Psoas muscle (tissue), 8 donors: ENCODE data around the gene KLK5. TPM values are rescaled to one million over a fixed set of nuclear protein-coding genes. Genes with fewer than 3 reads are reported as not detected.

Experiments
- ATAC-seq, 4 donors: fragments of 200-7000 bp; cut with Tn5 transposase; one replicate each; pipeline ENCODE4 v1.9.1; 2020; ENCODE audit warnings: moderate library complexity in 3 of 4, mild to moderate bottlenecking in 2 of 4
- DNase-seq, 2 donors: peaks; one replicate each; pipeline ENCODE4 v3.0.0-alpha.2; 2020
- H3K27ac ChIP-seq: fragments of 200-600 bp; one replicate; pipeline ENCODE4 v1.8.0; 2022
- H3K27me3 ChIP-seq, 3 donors: fragments of 200-600 bp in 1 of 3; one replicate each; pipeline versions ENCODE4 v1.6.1 to v1.8.0; 2013 to 2022; ENCODE audit warnings: low read length in 2 of 3, mild to moderate bottlenecking in 2 of 3, moderate library complexity in 1 of 3; ENCODE audit not compliant: insufficient read depth in 3 of 3
- H3K36me3 ChIP-seq, 2 donors: fragments of 200-600 bp in 1 of 2; one replicate each; pipeline versions ENCODE4 v1.6.1 to v1.8.0; 2013 to 2022; ENCODE audit warnings: low read depth in 1 of 2, mild to moderate bottlenecking in 1 of 2, moderate library complexity in 1 of 2; ENCODE audit not compliant: insufficient read depth in 1 of 2
- H3K4me1 ChIP-seq: fragments of 200-600 bp; one replicate; pipeline ENCODE4 v1.8.0; 2022
- H3K4me3 ChIP-seq: fragments of 200-600 bp; one replicate; pipeline ENCODE4 v1.8.0; 2022; ENCODE audit warnings: mild to moderate bottlenecking
- H3K9me3 ChIP-seq: fragments of 200-600 bp; one replicate; pipeline ENCODE4 v1.8.0; 2022
- WGBS, 3 donors: extraction: QIAGEN DNeasy Blood & Tissue Kit; methylation state at CpG; one replicate each; pipeline versions ENCODE4 v1.1.6 to v1.1.7; 2013; 5-methylcytosine and 5-hydroxymethylcytosine counted together
- intact Hi-C, 2 donors: fragments of 100-400 bp; cut with DNase I; formaldehyde crosslinking; loops; one replicate each; pipeline versions ENCODE4 v1.11.0 to v1.14.2; 2022
- polyA plus RNA-seq, 3 donors: library from polyadenylated mRNA; stranded (reverse); fragments of 200-250 nt; gene quantifications; one replicate each; pipeline ENCODE4 v1.2.3, GENCODE V29; 2013
- total RNA-seq, 4 donors: library from RNA; stranded (reverse); fragmentation: NEBNext Ultra II Directional in 2 of 4; extraction: Animal tissue kit (Norgen Biotek cat#: 25700) in 2 of 4; gene quantifications; one replicate each; pipeline versions ENCODE4 v1.2.1 to v1.2.4, GENCODE V29; 2021 to 2023
- TF ChIP-seq, protein P1 (sequence below): fragments of 200-600 bp; IDR thresholded peaks from one replicate; pipeline ENCODE4 v1.8.0; 2022; ENCODE audit warnings: antibody characterized with exemption
- donor health status: healthy with polysubstance abuse.
- donor health status: DM: no; HTN: no; CAD: no; lungs with moderate emphysema.
- donor health status: Bipolar disorder and iron deficiency.
- donor health status: healthy.
- donor health status: DM: yes; HTN: yes; CAD: no.
- donor health status: DM: no; HTN: no; CAD: no.
- donor health status: DM: no; HTN: no; CAD: no.
- donor health status: DM: yes; HTN: yes; CAD: no.

The KLK5 gene
- total and polyA plus RNA-seq, 7 donors = 0.05 TPM; not detected in 6

DNA sequence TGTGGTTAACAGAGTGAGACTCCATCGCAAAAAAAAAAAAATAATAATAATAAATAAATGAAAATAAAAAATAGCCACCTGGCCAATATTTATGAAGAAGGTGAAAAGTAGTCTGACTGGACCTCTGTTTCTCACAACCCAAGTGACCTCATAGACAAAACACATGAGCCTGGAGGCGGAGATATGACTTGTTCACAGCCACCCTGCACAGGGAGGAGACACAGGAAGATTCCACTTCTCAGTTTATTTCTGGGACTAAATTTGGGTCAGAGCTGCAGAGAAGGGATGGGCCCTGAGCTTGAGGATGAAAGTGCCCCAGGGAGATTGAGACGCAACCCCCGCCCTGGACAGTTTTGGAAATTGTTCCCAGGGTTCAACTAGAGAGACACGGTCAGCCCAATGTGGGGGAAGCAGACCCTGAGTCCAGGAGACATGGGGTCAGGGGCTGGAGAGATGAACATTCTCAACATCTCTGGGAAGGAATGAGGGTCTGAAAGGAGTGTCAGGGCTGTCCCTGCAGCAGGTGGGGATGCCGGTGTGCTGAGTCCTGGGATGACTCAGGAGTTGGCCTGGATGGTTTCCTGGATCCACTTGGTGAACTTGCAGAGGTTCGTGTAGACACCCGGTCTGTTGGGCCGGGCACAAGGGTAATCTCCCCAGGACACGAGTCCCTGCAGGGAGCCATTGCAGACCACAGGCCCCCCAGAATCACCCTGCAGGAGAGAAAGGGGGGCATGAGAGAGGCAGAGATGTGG, 9.6 kb downstream of the KLK5 start:
- 75 to 85% (median 79%) methylated on average over 10 of the region's 10 CpGs for WGBS, 3 donors
- Histone ChIP-seq H3K4me3 (no peak overlapping the region), H3K27ac (no peak overlapping the region), H3K36me3 (no peaks in the 10 kb centered on the region), H3K27me3 (no peaks in the 10 kb centered on the region), H3K9me3 (no peaks in the 10 kb centered on the region), H3K4me1 (no peaks in the 10 kb centered on the region)
- intact Hi-C loops = no loop called here
- DNase-seq (no peak), ATAC-seq (no peak)
- TF ChIP-seq, protein P1, sequence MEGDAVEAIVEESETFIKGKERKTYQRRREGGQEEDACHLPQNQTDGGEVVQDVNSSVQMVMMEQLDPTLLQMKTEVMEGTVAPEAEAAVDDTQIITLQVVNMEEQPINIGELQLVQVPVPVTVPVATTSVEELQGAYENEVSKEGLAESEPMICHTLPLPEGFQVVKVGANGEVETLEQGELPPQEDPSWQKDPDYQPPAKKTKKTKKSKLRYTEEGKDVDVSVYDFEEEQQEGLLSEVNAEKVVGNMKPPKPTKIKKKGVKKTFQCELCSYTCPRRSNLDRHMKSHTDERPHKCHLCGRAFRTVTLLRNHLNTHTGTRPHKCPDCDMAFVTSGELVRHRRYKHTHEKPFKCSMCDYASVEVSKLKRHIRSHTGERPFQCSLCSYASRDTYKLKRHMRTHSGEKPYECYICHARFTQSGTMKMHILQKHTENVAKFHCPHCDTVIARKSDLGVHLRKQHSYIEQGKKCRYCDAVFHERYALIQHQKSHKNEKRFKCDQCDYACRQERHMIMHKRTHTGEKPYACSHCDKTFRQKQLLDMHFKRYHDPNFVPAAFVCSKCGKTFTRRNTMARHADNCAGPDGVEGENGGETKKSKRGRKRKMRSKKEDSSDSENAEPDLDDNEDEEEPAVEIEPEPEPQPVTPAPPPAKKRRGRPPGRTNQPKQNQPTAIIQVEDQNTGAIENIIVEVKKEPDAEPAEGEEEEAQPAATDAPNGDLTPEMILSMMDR = no peak

DNA sequence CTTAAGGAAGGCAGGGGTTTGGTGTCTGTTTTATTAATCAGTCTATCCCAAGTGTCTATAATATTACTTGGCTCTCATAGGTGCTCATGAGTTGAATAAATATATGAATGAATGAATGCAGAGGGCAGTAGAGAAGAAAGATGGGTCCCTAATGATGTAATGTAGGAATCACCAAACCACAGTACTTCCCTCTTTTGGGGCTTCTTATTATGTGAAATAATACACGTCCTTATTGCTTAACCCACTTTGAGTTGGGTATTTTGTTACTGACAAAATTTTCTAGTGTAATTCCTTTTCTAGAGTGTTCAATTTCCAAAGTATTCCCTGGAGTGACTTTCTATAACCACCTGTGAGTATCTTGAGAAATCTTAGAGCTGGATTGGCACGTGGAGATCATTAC, 13.2 kb downstream of the KLK5 start:
- no peaks in the 10 kb centered on the region for H3K4me1 ChIP-seq
- 60 to 71% (median 64%) methylated on average over 2 of the region's 2 CpGs for WGBS, 3 donors
- no peaks in the 10 kb centered on the region for H3K27me3 ChIP-seq
- TF ChIP-seq, protein P1 = no peak
- no peak overlapping the region for H3K27ac ChIP-seq
- H3K36me3 ChIP-seq = no peaks in the 10 kb centered on the region
- H3K9me3 ChIP-seq = no peaks in the 10 kb centered on the region
- H3K4me3 ChIP-seq = no peak overlapping the region
- intact Hi-C loops = no loop called here
- DNase-seq (no peak), ATAC-seq (no peak)

DNA sequence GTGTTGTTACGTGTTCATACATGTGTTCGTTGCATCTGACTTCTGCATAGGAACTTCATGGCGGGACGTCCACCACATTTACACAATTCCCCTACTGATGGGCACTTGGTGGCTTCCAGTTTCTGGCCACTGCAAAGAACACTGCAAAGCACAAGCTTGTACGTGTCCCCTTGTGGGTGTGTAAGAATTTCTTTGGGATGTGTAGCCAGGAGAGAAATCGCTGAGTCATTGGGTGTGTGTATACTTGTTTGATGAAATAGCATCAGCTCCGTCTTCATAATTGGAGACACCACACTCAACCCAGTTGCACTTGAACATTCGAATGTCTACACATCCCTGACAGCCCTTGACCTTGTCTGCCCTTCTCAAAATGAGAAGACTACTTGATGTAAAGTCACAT, 19.2 kb downstream of the KLK5 start:
- WGBS, 3 donors = 74 to 75% (median 74%) methylated on average over 8 of the region's 8 CpGs
- intact Hi-C loops = no loop called here
- Histone ChIP-seq H3K27ac (no peak overlapping the region), H3K27me3 (peaks cover 0 to 18% (median 2%) of the 10 kb centered on the region in 3 donors), H3K9me3 (no peaks in the 10 kb centered on the region), H3K4me3 (no peak overlapping the region), H3K4me1 (no peaks in the 10 kb centered on the region), H3K36me3 (no peaks in the 10 kb centered on the region)
- no peak for ATAC-seq
- TF ChIP-seq, protein P1 = no peak
- DNase-seq = no peak

- no peak overlapping the region for H3K4me3 ChIP-seq
- TF ChIP-seq, protein P1 = no peak
- no peak overlapping the region for H3K27ac ChIP-seq
- ATAC-seq = no peak
- intact Hi-C loops = no loop called here
- H3K36me3 ChIP-seq = no peaks in the 10 kb centered on the region
- H3K9me3 ChIP-seq = no peaks in the 10 kb centered on the region
- DNase-seq = no peak
- peaks cover 0 to 18% (median 3%) of the 10 kb centered on the region in 3 donors for H3K27me3 ChIP-seq
- 67 to 69% (median 68%) methylated on average over 4 of the region's 4 CpGs for WGBS, 3 donors
- no peaks in the 10 kb centered on the region for H3K4me1 ChIP-seq
Measured at GRCh38 chr19:50932690-50933083, 20.2 kb downstream of the KLK5 start.
